K562 (cell line): ENCODE results near the gene HOXB3. TPM values are rescaled to one million over a fixed set of nuclear protein-coding genes. Genes with fewer than 3 reads are reported as not detected.

Experiments
- BACH1 ChIP-seq: fragments of 200-800 bp; sonication (Bioruptor generic); IDR thresholded peaks from 2 replicates; pipeline ENCODE4 v1.6.1; 2016; ENCODE audit warnings: missing genetic modification characterization, missing compliant biosample characterization
- CBX5 ChIP-seq: IDR thresholded peaks from 2 replicates; pipeline ENCODE4 v1.6.1; 2014; ENCODE audit warnings: low read depth, borderline replicate concordance
- CHD4 ChIP-seq: fragments of 200-600 bp; sonication (generic); IDR thresholded peaks from 3 replicates; pipeline ENCODE4 v1.6.1; 2012; ENCODE audit warnings: low read depth, mild to moderate bottlenecking, mixed read lengths, low read length, inconsistent platforms; ENCODE audit not compliant: insufficient read depth, insufficient replicate concordance, poor library complexity, severe bottlenecking
- ELF2 ChIP-seq: fragments of 250-450 bp; sonication (Bioruptor Pico); IDR thresholded peaks from 2 replicates; pipeline ENCODE4 v1.5.0; 2021; ENCODE audit warnings: mild to moderate bottlenecking
- EP300 ChIP-seq: IDR thresholded peaks from 2 replicates; pipeline ENCODE4 v1.6.1; 2012; ENCODE audit warnings: low read length, improper control_type of control experiment
- GABPB1 ChIP-seq: sonication (generic); formaldehyde crosslinking; IDR thresholded peaks from 2 replicates; pipeline ENCODE4 v1.8.0; 2022; ENCODE audit warnings: mild to moderate bottlenecking, missing genetic modification reagents
- HMGN3 ChIP-seq: IDR thresholded peaks from 2 replicates; pipeline ENCODE4 v1.6.1; 2011; ENCODE audit warnings: borderline replicate concordance, low read depth, mild to moderate bottlenecking, mixed read lengths, low read length; ENCODE audit not compliant: insufficient read length; ENCODE audit errors: extremely low read depth
- MCM2 ChIP-seq: fragments of 450-650 bp; IDR thresholded peaks from 2 replicates; pipeline ENCODE4 v1.6.1; 2017; ENCODE audit warnings: low read depth, mild to moderate bottlenecking
- MYBL2 ChIP-seq, 2 experiments: fragments of 450-650 bp in 1 of 2; sonication (generic) in 1 of 2; formaldehyde crosslinking in 1 of 2; IDR thresholded peaks; 2 replicates each; pipeline versions ENCODE4 v1.6.1 to v1.8.1; 2017 to 2022; ENCODE audit warnings: borderline replicate concordance in 1 of 2, inconsistent platforms in 1 of 2, low read depth in 1 of 2, mild to moderate bottlenecking in 1 of 2, missing genetic modification reagents in 1 of 2, moderate library complexity in 1 of 2
- RBFOX2 ChIP-seq: fragments of 200-400 bp; formaldehyde crosslinking; IDR thresholded peaks from 2 replicates; pipeline ENCODE4 v1.6.1; 2017; ENCODE audit warnings: low read depth, mild to moderate bottlenecking, low read length, moderate library complexity
- SIN3B ChIP-seq: fragments of 450-650 bp; IDR thresholded peaks from 2 replicates; pipeline ENCODE4 v1.6.1; 2017; ENCODE audit warnings: low read depth, mild to moderate bottlenecking, moderate library complexity
- SLC30A9 ChIP-seq: fragments of 250-450 bp; sonication (Bioruptor Pico); IDR thresholded peaks from 2 replicates; pipeline ENCODE4 v1.8.0; 2022; ENCODE audit warnings: mild to moderate bottlenecking, moderate library complexity
- SOX6 ChIP-seq: fragments of 450-650 bp; IDR thresholded peaks from 2 replicates; pipeline ENCODE4 v1.6.1; 2014; ENCODE audit warnings: mild to moderate bottlenecking
- TGIF2 ChIP-seq: sonication (generic); formaldehyde crosslinking; IDR thresholded peaks from 2 replicates; pipeline ENCODE4 v1.8.1; 2022; ENCODE audit warnings: mild to moderate bottlenecking, missing genetic modification reagents, moderate library complexity
- U2AF1 ChIP-seq: fragments of 200-400 bp; formaldehyde crosslinking; optimal IDR thresholded peaks from 2 replicates; pipeline ENCODE3; 2017; ENCODE audit warnings: mild to moderate bottlenecking, low read depth, low read length, moderate library complexity
- ZNF395 ChIP-seq: fragments of 200-800 bp; sonication (Bioruptor generic); IDR thresholded peaks from 2 replicates; pipeline ENCODE4 v1.6.1; 2017; ENCODE audit warnings: missing genetic modification characterization, missing compliant biosample characterization
- polyA plus RNA-seq, 8 experiments: library from polyadenylated mRNA; depleted of rRNA in 4 of 8; stranded (reverse) in 5 of 8; unstranded in 3 of 8; fragments of >200 nt; fragmentation: Nextera tagmentation in 2 of 8; fragmentation: Illumina TruSeq in 1 of 8; extraction: Ambion mirVana in 2 of 8; extraction: Trizol in 1 of 8; gene quantifications; 2 replicates each; pipeline versions ENCODE4 v1.2.1 to v1.2.3, GENCODE V29; 2011 to 2014; ENCODE audit warnings: inconsistent platforms in 1 of 8, missing spikeins in 1 of 8
- total RNA-seq, 7 experiments: library from RNA; depleted of rRNA in 6 of 7; stranded (reverse); fragments of >200 nt in 6 of 7; fragmentation: Illumina TruSeq in 2 of 7; extraction: Trizol in 2 of 7; gene quantifications; 2 replicates each; pipeline versions ENCODE4 v1.2.1 to v1.2.3, GENCODE V29; 2011 to 2021; ENCODE audit warnings: low replicate concordance in 1 of 7
- TF ChIP-seq, protein P1 (sequence below), 2 experiments: fragments of 450-650 bp; formaldehyde crosslinking in 1 of 2; IDR thresholded peaks; 2 replicates each; pipeline versions ENCODE4 v1.4.0 to v1.6.1; 2014 to 2020; ENCODE audit warnings: mild to moderate bottlenecking in 2 of 2, borderline replicate concordance in 1 of 2, low read depth in 1 of 2

HOXB3 gene
- total and polyA plus RNA-seq, 9 of the 15 experiments (the other 6 are each of a cell fraction or from before 2014, with no cell fraction given): 2.4 to 41.3 (median 20.2) TPM

GRCh38 chr17:48500435-48501426, 89.3 kb downstream of the HOXB3 start (continued):
- TF ChIP-seq ZNF395 (CRISPR knock-in tag): no peak
- TF ChIP-seq U2AF1: no peak
- peak; percentile 56; the same call in 1 of the 2 replicates for TF ChIP-seq SOX6
- TF ChIP-seq SLC30A9 (CRISPR knock-in tag): no peak
- TF ChIP-seq, protein P1, sequence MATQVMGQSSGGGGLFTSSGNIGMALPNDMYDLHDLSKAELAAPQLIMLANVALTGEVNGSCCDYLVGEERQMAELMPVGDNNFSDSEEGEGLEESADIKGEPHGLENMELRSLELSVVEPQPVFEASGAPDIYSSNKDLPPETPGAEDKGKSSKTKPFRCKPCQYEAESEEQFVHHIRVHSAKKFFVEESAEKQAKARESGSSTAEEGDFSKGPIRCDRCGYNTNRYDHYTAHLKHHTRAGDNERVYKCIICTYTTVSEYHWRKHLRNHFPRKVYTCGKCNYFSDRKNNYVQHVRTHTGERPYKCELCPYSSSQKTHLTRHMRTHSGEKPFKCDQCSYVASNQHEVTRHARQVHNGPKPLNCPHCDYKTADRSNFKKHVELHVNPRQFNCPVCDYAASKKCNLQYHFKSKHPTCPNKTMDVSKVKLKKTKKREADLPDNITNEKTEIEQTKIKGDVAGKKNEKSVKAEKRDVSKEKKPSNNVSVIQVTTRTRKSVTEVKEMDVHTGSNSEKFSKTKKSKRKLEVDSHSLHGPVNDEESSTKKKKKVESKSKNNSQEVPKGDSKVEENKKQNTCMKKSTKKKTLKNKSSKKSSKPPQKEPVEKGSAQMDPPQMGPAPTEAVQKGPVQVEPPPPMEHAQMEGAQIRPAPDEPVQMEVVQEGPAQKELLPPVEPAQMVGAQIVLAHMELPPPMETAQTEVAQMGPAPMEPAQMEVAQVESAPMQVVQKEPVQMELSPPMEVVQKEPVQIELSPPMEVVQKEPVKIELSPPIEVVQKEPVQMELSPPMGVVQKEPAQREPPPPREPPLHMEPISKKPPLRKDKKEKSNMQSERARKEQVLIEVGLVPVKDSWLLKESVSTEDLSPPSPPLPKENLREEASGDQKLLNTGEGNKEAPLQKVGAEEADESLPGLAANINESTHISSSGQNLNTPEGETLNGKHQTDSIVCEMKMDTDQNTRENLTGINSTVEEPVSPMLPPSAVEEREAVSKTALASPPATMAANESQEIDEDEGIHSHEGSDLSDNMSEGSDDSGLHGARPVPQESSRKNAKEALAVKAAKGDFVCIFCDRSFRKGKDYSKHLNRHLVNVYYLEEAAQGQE (IDR thresholded peaks at IDR 0.05; ENCODE audit: borderline replicate concordance): peak; percentile 87
- TF ChIP-seq, protein P1 (CRISPR knock-in tag; IDR thresholded peaks at IDR 0.05; ENCODE audit: low read depth): no peak
- TF ChIP-seq MCM2: no peak
- TF ChIP-seq ELF2: no peak
- TF ChIP-seq MYBL2 (IDR thresholded peaks at IDR 0.05; ENCODE audit: low read depth): no peak
- TF ChIP-seq MYBL2 (CRISPR knock-in tag; IDR thresholded peaks at IDR 0.05; ENCODE audit: borderline replicate concordance): no peak
- TF ChIP-seq EP300: peak; percentile 43
- no peak for TF ChIP-seq SIN3B
- TF ChIP-seq BACH1 (tag): no peak
- TF ChIP-seq CHD4: no peak
- no peak for TF ChIP-seq CBX5
- no peak for TF ChIP-seq RBFOX2
- no peak for TF ChIP-seq GABPB1 (CRISPR knock-in tag)
- TF ChIP-seq HMGN3: no peak
- TF ChIP-seq TGIF2 (CRISPR knock-in tag): no peak
